GM19328 (cell line): Measurements from ENCODE around the gene NFIA.
"Not testable (repeated sequence)": the region's sequence is repeated elsewhere in the genome, so short reads cannot be mapped to it uniquely, and the experiment has no call there.

Source experiments
- ATAC-seq: cut with Tn5 transposase; IDR thresholded peaks from one replicate; pipeline ENCODE4 v1.9.1; 2021; ENCODE audit warnings: mild to moderate bottlenecking, moderate library complexity; ENCODE audit not compliant: unreplicated experiment

Gene NFIA

DNA sequence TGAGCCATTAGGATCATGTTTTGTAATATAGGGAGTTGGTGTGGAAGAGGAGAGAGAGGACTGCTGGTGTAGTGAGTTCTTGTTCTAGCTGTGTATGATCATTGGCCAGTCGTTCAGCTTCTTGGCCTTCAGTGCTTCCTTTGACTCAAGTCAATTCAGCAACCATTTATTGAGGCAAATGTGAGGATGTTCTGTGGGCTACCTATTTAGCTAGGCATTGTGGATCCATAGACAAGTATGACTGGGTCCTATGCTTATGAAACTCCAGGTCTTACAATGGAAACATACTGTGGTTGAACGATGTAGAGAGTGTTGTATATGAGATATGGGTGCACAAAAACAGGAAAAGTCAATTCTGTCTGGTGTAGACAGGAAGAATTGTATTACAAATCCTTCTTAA lies 41.7 kb downstream of the NFIA start:
- ATAC-seq: no peak

DNA sequence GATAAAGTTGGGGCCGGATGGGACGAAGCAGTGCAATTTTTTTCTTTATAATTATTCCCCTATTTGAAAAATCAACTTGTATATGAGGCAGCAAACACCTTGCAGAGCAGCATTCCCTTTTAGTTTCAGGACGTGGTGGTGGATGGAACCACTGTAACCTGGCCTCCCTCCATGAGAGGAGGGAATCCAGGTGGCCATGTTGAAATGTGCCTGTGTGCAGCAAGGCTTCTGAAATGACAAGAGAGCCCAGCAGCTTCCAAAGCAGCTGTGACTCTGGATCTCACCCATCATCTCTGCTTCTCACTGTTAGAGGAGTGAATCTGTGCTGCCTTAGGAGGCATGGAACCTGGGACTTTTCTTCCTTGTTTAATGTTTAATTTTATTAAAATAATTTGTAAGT lies 42.3 kb downstream of the NFIA start:
- ATAC-seq: no peak

DNA sequence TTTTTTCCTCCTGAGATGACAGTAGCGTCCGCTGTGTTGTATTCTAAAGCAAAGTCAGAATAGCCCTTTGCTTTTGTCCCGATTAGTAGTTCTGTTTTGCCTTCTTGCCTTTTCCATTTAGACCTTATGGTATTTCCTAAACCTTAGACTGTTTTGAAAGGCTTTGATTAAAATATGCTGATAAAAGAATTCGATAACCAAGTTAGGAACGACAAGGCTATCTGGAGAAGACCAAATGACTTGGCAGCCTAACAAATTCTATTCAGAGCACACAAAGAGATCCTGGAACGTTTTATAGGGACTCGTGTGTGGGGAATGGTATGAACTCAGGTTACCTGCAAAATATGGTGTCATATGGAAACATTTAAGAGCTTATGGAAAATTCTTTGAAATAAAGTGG lies 42.9 kb downstream of the NFIA start:
- ATAC-seq: no peak

DNA sequence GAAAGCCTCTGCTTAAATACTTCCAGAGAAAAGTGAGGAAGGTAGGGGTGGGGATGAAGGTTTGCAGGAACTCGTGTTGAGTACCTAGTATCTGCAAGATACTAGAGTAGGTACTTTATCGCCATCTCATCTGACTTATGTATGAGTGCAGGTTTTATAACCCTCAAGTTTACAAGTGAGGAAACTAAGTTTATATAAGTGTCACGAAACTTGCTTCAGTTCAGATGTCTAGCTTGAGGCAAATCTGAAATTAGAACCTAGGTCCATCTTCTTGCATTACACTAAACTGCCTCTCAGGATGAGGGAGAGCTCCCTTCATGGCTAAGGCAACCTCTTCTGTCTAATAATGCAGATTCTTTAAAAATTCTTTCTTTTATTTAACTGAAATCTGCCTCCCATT lies 43.5 kb downstream of the NFIA start:
- no peak for ATAC-seq

DNA sequence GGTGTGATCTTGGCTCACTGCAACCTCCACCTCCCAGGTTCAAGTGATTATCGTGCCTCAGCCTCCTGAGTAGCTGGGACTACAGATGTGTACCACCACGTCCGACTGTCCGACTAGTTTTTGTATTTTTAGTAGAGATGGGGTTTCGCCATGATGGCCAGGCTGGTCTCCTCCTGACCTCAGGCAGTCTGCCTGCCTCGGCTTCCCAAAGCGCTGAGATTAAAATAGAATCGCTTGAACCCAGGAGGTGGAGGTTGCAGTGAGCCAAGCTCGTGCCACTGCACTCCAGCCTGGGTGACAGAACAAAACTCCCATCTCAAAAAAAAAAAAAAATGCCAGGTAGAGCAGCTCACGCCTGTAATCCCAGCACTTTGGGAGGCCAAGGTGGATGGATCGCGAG lies 44.5 kb downstream of the NFIA start:
- not testable (repeated sequence) for ATAC-seq

DNA sequence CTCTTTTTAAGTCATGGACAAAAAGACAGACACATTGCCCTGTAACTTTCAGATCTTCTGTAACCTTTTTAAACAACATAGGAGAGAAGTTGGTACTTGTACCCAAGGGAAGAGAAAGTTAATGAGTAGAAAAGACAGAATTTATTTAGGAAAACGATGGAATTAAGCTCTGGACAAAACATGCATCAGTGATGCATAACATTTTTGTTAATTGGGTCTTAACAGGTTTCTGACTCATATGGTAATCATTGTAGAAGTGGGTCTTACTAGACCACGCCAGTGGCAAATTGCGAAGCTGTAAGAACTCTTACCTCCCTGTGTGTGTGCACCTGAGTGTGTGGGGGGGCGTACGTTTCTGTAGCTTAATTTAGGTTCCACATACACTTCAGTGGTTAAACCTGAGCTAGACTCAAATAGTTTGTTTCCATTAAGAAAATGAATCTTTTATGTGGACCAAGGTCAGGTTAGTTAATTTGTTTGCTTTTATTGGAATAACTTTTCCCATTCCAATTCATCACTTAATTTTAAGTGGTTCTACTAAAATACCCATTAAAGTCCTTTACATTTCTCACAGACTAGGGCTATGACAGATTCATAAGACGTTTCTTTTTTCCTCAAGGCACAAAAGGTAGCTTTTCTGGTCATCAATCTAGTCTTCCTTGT lies 48.1 kb downstream of the NFIA start:
- no peak for ATAC-seq

DNA sequence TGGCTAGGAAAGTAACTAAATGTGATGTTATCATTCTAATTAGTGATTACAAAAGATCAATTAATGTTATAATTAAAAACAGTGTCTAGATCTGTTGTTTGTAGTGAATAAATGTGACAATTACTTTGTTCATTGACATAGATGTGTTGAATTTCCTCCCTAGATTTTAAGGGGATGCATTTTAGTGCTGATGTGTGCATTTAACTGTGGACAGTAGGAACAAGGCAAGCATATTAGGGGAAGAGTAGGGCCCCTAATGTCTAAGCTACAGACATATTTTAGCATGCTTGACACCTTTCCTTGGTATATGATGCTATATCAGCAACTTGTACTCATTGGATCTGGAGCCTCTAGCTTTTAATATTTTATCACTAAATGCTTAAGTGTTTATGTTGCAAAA lies 48.9 kb downstream of the NFIA start:
- ATAC-seq: no peak

DNA sequence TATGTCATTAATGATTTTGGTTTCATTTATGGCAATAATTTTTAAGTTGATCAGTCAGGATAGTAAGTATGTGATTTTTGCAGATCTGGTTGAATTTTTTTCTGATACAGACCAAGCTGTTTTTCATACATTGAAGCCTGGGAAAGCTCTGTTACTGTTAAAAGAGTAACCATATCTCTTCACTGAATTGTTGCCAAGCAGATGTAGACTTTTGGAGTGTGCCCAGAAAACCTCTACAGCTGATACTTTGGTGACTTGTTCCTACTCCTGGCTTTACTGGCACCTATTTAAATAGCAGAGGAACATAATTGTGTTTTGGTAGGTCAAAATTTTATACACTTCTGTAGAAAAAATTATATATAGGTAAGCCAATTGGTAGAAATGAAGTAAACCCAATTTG lies 49.4 kb downstream of the NFIA start:
- no peak for ATAC-seq

DNA sequence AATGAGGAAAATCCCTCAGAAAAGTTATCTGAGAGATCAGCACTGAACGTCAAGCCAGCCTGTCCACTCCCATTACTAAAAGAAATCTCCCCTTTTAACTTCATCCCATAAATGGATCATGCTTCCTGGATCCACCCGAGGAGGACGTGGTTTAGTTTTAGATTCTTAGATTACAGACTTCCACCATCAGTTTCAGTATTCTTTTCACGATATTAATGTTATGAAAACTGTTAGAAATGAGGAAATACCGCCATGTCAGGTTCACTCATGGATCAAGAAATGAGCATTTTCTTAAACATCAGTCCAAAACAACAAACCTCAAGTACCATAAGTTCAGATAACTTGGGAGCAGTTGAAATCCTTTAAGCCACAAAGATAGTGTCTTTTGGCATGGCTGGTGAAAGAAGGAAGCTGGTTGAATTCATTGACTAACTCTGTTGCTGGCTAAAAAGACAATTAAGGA lies 49.8 kb downstream of the NFIA start:
- ATAC-seq: no peak

DNA sequence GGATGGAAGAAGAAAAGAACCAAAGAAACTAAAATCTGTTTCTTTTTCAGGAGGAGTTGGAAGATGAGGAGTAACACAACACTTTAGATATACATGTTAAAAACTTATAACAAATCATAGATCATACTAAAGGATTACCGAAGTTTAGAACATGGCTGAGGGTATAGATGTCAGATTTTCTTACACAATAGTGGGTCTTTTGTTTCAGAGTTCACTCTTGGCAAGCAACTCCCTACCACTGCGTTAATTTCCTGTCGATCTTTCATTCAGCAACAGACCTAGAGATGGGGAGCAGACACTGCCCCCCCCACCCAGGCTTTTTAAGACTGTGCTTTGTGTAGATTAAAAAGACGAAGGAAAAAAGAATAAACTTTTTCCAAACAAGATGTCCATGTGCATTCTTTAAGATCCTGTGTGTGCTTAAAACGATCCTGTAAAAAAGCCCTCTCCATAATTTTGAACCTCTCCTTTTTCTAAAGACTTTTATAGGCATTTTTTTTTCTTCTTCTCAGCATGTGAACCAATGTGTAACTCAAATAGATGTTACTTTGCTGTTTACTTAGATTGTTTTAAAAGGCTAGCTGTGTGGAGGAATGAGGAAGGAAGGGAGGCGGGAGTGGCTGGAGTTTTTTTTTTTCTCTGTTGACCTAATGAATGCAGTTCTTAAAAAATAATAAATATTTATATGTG lies 50.4 kb downstream of the NFIA start:
- ATAC-seq: no peak

DNA sequence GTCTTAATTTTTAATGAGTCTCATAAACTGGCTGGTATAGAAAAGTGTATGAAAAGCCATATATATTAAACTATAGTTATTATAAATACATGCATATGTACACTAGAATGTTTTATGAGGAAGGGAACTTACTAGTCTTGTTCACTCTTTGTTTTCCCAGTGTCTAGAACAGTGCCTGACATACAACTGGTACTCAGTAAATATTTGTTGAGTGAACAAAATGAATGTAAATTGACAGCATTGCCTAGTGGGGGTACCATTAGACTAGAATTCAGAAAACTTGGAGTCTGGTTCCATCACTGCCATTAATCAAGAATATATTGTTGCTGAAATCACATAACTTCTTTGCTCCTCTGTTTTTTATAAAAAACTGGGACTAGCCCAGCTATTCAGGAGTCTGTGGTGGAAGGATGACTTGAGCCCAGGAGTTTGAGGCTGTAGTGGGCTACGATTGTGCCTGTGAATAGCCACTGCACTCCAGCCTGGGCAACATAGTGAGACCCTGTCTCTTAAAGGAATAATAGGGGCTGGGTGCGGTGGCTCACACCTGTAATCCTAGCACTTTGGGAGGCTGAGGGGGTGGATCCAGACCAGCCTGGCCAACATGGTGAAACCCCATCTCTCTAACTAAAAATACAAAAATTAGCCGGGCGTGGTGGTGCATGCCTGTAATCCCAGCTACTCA lies 51.1 kb downstream of the NFIA start:
- ATAC-seq: no peak

DNA sequence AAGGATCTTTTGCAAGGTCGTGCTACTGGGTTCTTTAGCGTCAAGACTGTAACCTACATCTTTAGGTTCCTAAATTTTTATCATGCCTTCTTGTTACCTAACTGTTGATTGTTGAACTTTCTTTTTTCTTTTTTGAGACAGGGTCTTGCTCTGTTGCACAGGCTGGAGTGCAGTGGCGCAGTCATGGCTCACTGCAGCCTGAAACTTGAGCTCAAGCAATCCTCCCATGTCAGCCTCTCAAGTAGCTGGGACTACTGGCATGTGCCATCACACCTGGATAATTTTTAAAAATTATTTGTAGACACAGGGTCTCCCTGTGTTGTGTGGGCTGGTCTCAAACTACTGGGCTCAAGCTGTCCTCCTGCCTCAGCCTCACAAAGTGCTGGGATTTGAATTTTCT lies 52.9 kb downstream of the NFIA start:
- no peak for ATAC-seq

DNA sequence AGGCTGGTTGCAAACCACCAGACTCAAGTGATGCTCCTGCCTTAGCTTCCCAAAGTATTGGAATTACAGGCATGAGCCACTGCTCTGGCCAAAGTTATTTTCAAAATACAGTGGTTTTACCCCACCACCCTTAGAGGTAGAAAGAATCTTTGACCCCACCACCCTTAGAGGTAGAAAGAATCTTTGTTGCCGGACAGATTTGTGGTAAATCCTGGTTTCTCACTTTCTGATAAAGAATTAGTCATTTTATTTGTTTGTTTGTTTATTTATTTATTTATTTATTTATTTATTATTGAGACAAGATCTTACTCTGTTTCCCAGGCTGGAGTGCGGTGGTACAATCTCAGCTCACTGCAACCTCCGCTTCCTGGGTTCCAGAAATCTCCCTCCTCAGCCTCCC lies 55.9 kb downstream of the NFIA start:
- no peak for ATAC-seq

DNA sequence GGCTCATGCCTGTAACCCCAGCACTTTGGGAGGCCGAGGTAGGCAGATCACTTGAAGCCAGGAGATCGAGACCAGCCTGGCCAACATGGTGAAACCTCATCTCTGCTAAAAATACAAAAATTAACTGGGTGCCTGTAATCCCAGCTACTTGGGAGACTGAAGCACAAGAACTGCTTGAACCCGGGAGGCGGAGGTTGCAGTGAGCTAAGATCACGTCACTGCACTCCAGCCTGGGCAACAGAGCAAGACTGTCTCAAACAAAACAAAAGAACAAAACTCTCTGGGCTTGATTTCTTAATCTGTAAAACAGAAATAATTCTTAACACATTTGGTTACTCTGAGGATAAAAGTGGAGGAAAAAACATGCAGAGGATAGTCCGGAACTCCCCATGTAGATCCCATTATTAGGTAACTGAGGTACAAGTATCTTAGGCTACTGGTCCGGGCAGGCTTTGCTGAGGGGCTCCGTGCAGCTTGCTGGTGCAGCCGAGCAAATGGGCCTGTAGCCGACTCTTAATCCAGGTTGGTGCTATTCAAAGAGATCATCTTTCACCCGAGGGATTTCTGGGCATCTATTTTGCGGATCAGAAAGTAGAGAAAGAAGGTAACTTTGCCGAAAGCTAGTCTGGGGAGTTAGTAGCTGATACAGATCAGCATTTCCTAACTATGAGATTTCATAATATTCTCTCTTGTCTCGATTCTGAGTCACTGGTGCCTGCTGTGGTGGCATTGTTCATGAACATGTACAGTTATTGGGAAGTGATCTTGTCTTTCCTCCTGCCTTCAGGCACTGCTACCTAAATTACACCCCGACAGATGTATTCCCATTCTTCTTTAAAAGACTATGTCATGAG lies 56.8 kb downstream of the NFIA start:
- ATAC-seq: no peak

DNA sequence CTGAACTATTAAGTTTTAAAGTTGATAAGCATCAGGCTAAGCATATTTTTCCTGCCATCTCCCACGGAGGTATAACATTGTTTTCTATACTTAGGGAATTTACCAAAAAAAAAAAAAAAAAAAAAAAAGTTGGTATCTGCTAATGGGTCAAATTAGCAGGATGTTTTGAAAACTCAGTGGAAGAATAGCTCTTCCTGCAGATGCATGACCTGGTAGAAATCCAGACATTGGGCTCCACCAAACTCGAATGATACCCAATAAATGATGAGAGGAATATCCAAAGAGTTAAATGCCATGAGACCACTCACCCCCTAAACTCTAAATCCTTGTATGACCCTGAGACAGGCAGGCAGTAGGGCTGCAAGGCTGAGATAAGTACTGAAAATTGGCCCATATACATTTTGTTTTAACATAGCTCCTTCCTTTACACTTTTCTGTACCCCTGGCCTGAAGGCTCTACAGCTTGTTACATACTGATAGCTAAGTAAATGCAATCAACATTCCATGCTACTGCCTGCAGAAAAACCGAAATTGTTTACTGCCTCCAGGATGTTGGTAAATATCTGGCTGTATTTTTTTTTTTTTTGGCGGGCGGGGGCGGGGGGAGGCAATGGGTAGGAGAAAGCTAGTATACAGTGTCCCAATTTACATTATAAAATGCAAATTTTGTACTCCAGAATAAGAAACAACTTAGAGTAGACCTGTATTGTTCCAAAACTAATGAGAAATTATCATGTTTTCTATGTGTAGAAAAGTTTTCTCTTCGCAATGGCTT lies 57.6 kb downstream of the NFIA start:
- ATAC-seq: no peak

DNA sequence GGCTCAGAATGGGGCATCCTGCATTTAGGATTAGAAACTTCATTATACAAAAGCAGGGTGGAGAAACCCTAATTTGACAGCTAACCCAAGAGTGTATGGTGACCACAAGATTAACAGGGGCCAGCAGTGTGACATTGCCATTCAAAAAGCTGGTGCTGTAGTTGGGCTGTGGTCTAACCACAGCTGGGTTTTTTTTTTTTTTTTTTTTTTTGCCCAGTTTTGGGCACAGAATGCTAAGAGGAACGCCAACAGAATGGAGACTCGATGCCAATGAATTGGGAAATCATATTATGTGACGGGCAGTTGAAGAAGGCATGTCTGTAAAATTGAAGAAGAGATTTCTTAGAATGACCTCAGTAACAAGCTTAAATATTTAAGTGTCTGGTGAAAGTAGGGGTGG lies 58.4 kb downstream of the NFIA start:
- no peak for ATAC-seq

DNA sequence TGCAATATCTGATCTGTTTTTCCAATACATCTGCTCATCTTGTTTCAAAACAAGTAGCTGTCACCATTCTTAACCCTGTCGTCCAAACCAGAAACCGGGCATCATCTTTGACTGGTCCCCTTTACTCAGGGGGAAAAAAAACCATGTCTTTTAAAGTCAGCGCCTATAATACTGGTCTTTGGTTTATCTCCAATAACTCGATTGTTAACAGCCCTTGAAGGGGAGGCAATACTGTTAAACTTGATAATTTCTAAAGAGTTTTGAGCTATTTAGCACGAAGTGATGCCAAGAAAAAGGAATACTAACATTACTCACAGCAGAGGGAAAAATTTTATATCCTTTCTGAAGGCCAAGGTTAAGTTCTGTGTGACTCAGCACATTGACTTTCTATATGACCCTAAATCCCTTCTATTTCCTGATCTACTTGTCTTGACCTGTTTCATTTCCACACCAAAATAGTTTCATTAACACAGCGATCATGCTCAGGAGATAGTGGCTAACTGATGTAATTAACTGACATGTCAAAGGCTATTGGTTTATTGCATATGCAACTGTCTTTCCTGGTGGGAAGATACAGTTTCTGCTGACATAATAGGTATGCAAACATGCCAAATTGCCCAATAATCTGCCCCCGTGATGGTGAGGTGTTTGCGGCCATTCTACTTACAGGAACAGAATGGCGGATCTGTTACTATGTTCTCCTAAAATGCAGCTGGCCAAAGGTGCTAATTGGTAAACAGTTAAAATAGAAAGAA lies 59.1 kb downstream of the NFIA start:
- no peak for ATAC-seq

DNA sequence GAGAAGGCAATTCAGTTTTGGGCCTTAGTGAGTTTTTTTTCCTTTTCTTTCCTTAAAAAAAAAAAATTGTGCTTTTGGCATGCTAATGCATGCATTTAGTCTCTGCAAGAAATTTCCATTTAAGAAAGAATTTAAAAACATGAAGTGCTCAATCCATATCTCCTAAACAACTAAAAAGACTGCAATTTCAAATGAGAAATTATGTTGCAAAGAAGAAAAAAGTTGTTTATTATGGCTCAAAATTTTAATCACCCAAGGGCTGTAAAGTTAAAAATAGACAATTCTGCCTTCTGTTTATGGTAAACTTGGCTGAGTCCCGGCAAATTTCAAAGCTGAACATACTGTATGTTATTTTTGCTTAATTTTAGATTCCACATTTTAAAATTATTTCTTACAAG lies 59.7 kb downstream of the NFIA start:
- ATAC-seq: no peak

DNA sequence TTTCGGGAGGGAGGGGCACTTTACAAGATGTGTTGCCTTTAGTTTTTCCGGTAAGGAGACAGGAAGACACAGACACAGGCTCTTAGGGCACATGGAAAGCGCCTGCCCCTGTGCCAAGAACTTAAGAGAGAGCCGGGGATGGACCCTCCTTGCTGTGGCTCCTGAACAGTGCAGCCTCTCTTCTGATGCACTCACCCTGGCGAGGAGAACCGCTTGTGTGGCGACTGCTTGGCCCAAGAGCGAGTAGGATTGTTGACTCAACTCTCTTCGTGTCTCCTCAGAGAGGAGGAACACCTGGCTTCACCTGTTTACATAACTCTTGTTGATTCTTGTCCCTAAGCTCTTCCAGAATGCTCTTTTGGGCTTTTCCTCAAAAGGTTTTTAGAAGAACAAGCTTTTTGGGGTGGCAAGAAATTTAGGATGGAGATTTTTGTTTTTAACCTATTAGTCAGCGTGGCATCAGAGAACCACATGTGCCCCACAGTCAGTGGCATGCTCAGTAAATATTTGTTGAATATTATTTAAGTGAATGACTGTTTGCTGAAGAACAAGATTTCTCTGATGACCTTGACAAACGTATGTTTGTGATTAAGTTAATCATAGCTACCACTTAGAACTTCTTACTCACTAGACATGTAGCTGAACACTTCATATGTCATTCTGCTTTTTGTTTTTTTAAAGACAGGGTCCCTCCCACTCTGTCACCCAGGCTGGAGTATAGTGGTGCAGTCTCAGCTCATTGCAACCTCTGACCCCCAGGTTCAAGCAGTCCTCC lies 60.6 kb downstream of the NFIA start:
- no peak for ATAC-seq
